Vagina (tissue), 2 donors: ENCODE results near the gene SPAG16.

Source experiments
- CTCF ChIP-seq, 3 experiments: fragments of 450-650 bp in 2 of 3; fragments of 200-600 bp in 1 of 3; sonication (generic) in 1 of 3; IDR thresholded peaks; one replicate each; pipeline ENCODE4 v1.5.1; 2017 to 2019; ENCODE audit warnings: antibody characterized with exemption in 3 of 3, mild to moderate bottlenecking in 2 of 3, moderate library complexity in 2 of 3
- POLR2A ChIP-seq, 2 donors: fragments of 450-650 bp; IDR thresholded peaks; one replicate each; pipeline ENCODE4 v1.6.1; 2017; ENCODE audit warnings: antibody characterized with exemption in 2 of 2, mild to moderate bottlenecking in 2 of 2, moderate library complexity in 2 of 2
- POLR2AphosphoS5 ChIP-seq, 2 donors: sonication (generic); formaldehyde crosslinking; IDR thresholded peaks; one replicate each; pipeline ENCODE4 v1.9.0; 2017; ENCODE audit warnings: antibody characterized with exemption in 2 of 2, mild to moderate bottlenecking in 2 of 2, low read depth in 1 of 2; ENCODE audit not compliant: insufficient read depth in 1 of 2

DNA sequence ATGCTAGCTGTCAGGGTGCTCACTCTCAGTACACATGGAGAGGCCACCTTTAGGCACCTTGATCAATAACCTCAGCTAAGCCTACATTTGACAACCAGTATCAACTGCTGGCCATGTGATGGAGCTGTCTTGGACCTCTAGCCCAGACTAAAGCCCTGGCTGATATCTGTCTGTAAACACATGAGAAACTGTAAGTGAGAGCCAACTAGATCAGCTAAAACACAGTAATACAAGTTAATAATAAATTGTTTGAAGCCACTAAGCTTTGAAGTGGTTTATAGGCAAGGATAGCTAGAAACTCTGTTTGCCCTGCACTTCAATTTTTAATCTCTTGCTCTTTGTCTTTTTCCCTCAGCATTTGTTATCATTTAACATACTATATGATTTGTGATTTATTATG, 407.1 kb downstream of the SPAG16 start:
- TF ChIP-seq POLR2AphosphoS5 (IDR thresholded peaks at IDR 0.05; ENCODE audit: insufficient read depth in 1 of 2, low read depth in 1 of 2) (no peak), CTCF (IDR thresholded peaks at IDR 0.05) (no peak), POLR2A (IDR thresholded peaks at IDR 0.05) (no peak)
